Adrenal gland (tissue), 12 donors: ENCODE results near the gene C2orf78. TPM values are rescaled to one million over a fixed set of nuclear protein-coding genes. Genes with fewer than 3 reads are reported as not detected.

Experiments
- DNase-seq, 7 donors: peaks; one replicate each; pipeline ENCODE4 v3.0.0-alpha.2; 2019 to 2020
- H3K27ac ChIP-seq, 5 donors: fragments of 200-600 bp; sonication (generic) in 4 of 5; 1 replicate in 3 of 5; 2 replicates in 2 of 5; pipeline versions ENCODE4 v1.5.1 to v1.8.0; 2016 to 2020; ENCODE audit warnings: mild to moderate bottlenecking in 1 of 5
- H3K27me3 ChIP-seq: fragments of 200-600 bp; 2 replicates; pipeline ENCODE4 v1.8.0; 2021
- H3K36me3 ChIP-seq, 2 donors: fragments of 200-600 bp; replicated peaks in 1 of 2; 1 replicate in 1 of 2; 2 replicates in 1 of 2; pipeline versions ENCODE4 v1.5.1 to v1.8.0; 2018 to 2022
- H3K4me1 ChIP-seq, 2 donors: fragments of 200-600 bp; replicated peaks in 1 of 2; 1 replicate in 1 of 2; 2 replicates in 1 of 2; pipeline versions ENCODE4 v1.5.1 to v1.8.0; 2018 to 2021
- H3K4me3 ChIP-seq, 4 donors: fragments of 200-600 bp; sonication (generic) in 3 of 4; one replicate each; pipeline ENCODE4 v1.5.1; 2016 to 2018
- H3K9me3 ChIP-seq, 3 donors: fragments of 200-600 bp; sonication (generic) in 1 of 3; replicated peaks in 1 of 3; 1 replicate in 2 of 3; 2 replicates in 1 of 3; pipeline versions ENCODE4 v1.5.1 to v1.8.0; 2016 to 2021
- POLR2A ChIP-seq, 2 donors: fragments of 450-650 bp; IDR thresholded peaks; one replicate each; pipeline ENCODE4 v1.6.1; 2017; ENCODE audit warnings: antibody characterized with exemption in 2 of 2, mild to moderate bottlenecking in 2 of 2, moderate library complexity in 1 of 2
- WGBS, 4 donors: extraction: QIAGEN DNeasy Blood & Tissue Kit in 2 of 4; methylation state at CpG; one replicate each; pipeline versions ENCODE4 v1.1.5 to v1.1.7; 2013 to 2017; 5-methylcytosine and 5-hydroxymethylcytosine counted together
- intact Hi-C, 2 donors: fragments of 100-400 bp; cut with DNase I; formaldehyde crosslinking; loops; one replicate each; pipeline versions ENCODE4 v1.14.1 to v1.15.0; 2022 to 2023
- polyA plus RNA-seq, 3 donors: library from polyadenylated mRNA; stranded (reverse); fragments of 200-250 nt in 2 of 3; fragments of 350-450 nt in 1 of 3; fragmentation: Illumina TruSeq in 1 of 3; extraction: RNeasy Lipid Tissue Mini Kit (QIAGEN cat#74804) in 1 of 3; gene quantifications; one replicate each; pipeline ENCODE4 v1.2.3, GENCODE V29; 2013 to 2014
- total RNA-seq, 9 donors: library from RNA; depleted of rRNA in 4 of 9; stranded (reverse); fragments of >200 nt in 4 of 9; fragments of 120-200 nt in 1 of 9; fragmentation: NEBNext Ultra II Directional in 1 of 9; extraction: Animal tissue kit (Norgen Biotek cat#: 25700) in 1 of 9; gene quantifications; one replicate each; pipeline versions ENCODE4 v1.1.0 to v1.2.4, GENCODE V29; 2013 to 2023
- TF ChIP-seq, protein P1 (sequence below), 6 experiments: fragments of 450-650 bp in 4 of 6; fragments of 200-600 bp in 2 of 6; sonication (generic) in 1 of 6; IDR thresholded peaks; 1 replicate in 5 of 6; 2 replicates in 1 of 6; pipeline versions ENCODE4 v1.5.1 to v1.8.0; 2016 to 2021; ENCODE audit warnings: antibody characterized with exemption in 6 of 6, mild to moderate bottlenecking in 2 of 6, moderate library complexity in 1 of 6
- donor health status: healthy with polysubstance abuse.
- donor health status: Bipolar disorder and iron deficiency.
- donor health status: DM: yes; HTN: yes; CAD: no.
- donor health status: DM: no; HTN: no; CAD: no.
- donor health status: DM: no; HTN: no; CAD: no.
- donor health status: DM: yes; HTN: yes; CAD: no.

The C2orf78 gene
- total and polyA plus RNA-seq, 12 donors, result 0.08 TPM; not detected in 11

DNA sequence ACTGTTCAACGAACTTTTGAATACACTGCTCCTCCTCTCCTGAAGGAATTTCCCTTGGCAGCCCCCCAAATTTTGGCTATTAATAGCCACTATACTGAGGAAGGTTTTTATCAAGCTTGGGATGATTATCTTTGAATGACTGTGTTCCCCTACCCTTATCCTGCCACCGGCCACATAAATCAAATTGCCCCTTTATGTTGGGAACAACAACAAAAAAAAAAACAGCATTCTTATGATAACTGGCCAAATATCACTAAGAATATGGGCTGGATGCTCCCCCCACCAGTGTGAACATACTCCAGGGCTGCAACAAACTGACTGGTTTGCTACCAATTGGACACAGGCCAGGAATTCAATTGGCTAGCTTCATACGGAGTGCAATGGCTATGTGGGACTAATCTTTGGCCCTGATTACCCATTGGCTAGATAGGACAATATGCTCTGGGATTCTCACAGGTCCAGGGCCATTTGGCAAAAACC lies 24.7 kb upstream of the C2orf78 start:
- H3K9me3 ChIP-seq, result no peaks in the 10 kb centered on the region
- DNase-seq, result peak; percentile 47 to 80 (median 74)
- TF ChIP-seq, protein P1, sequence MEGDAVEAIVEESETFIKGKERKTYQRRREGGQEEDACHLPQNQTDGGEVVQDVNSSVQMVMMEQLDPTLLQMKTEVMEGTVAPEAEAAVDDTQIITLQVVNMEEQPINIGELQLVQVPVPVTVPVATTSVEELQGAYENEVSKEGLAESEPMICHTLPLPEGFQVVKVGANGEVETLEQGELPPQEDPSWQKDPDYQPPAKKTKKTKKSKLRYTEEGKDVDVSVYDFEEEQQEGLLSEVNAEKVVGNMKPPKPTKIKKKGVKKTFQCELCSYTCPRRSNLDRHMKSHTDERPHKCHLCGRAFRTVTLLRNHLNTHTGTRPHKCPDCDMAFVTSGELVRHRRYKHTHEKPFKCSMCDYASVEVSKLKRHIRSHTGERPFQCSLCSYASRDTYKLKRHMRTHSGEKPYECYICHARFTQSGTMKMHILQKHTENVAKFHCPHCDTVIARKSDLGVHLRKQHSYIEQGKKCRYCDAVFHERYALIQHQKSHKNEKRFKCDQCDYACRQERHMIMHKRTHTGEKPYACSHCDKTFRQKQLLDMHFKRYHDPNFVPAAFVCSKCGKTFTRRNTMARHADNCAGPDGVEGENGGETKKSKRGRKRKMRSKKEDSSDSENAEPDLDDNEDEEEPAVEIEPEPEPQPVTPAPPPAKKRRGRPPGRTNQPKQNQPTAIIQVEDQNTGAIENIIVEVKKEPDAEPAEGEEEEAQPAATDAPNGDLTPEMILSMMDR (IDR thresholded peaks at IDR 0.05), result no peak
- no peak for TF ChIP-seq POLR2A (IDR thresholded peaks at IDR 0.05)
- 10 to 31% (median 21%) methylated on average over 3 of the region's 3 CpGs for WGBS, 4 donors
- H3K36me3 ChIP-seq, result peaks cover 0 to 38% of the 10 kb centered on the region in 2 donors
- no peak overlapping the region for H3K4me3 ChIP-seq
- no peaks in the 10 kb centered on the region for H3K27me3 ChIP-seq
- H3K27ac ChIP-seq, result peak overlapping the region in 1 of 5 donors; percentile 24
- intact Hi-C loops, result no loop called here
- peaks cover 17 to 19% of the 10 kb centered on the region in 2 donors for H3K4me1 ChIP-seq

DNA sequence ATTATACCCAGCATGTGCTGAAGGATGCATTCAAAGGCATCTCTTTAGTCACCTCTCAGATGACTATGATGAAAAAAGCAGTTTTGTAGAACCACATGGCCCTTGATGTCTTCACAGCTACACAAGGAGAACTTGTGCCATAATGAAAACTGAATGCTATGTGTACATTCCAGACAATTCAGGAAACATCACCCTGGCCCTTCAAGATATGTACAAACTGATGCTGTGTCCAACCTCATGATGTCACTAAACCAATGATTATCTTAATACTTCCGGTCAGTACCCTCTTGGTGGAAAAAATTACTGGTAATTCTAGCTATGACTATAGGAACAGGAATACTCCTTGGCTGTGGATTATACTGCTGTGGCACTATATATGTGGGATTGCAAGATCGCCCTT lies 24.1 kb upstream of the C2orf78 start:
- Histone ChIP-seq H3K9me3 (no peaks in the 10 kb centered on the region), H3K27ac (peak overlapping the region in 2 of 5 donors; percentile 12 to 24), H3K4me3 (no peak overlapping the region), H3K27me3 (no peaks in the 10 kb centered on the region), H3K4me1 (peaks cover 17 to 19% of the 10 kb centered on the region in 2 donors), H3K36me3 (peaks cover 0 to 44% of the 10 kb centered on the region in 2 donors)
- no peak for DNase-seq
- no peak for TF ChIP-seq POLR2A (IDR thresholded peaks at IDR 0.05)
- TF ChIP-seq, protein P1 (IDR thresholded peaks at IDR 0.05), result no peak
- 85 to 94% (median 91%) methylated on average over 2 of the region's 2 CpGs for WGBS, 4 donors
- intact Hi-C loops, result no loop called here

DNA sequence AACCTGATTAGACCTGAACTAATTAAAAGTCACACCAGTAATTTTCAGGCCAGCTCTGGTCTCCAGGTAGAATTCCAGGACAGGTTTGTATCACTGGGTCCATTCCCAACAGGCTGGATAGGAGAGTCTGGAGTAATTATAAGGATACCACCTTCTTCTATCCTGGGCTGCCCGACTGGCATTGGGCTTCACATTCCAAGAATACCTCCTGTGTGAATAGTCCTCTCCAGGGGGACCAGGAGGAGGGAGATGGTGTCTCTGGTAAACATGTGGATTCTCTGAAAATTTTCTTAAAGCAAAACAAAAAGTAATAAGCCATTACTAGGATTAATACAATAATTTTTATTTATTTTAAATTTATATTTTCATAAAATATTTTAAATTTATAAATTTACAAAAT lies 21.4 kb upstream of the C2orf78 start:
- Histone ChIP-seq H3K4me3 (no peak overlapping the region), H3K27ac (no peak overlapping the region), H3K9me3 (no peaks in the 10 kb centered on the region), H3K27me3 (no peaks in the 10 kb centered on the region), H3K36me3 (peaks cover 0 to 62% of the 10 kb centered on the region in 2 donors), H3K4me1 (peaks cover 17 to 19% of the 10 kb centered on the region in 2 donors)
- WGBS, 4 donors, result 77 to 100% (median 100%) methylated on average over 1 of the region's 1 CpG
- no peak for DNase-seq
- TF ChIP-seq, protein P1 (IDR thresholded peaks at IDR 0.05), result no peak
- TF ChIP-seq POLR2A (IDR thresholded peaks at IDR 0.05), result no peak
- intact Hi-C loops, result no loop called here

DNA sequence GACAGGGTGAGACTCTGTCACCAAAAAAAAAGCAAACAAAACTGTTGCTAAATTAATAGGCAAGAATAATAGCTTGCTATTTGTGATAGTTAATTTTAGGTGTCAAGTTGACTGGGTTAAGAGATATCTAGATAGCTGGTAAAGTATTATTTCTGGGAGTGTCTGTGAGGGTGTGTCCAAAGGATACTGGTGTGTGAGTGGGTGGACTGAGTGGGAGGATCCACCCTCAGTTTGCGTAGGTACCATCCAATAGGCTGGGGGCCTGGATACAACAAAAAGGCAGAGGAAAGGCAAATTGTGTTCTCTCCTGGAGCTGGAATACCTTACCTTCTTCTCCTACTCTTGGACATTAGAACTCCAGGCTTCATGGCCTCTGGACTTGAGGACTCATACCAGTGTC lies 19.0 kb upstream of the C2orf78 start:
- intact Hi-C loops, result no loop called here
- no peaks in the 10 kb centered on the region for H3K27me3 ChIP-seq
- H3K9me3 ChIP-seq, result peaks cover 0 to 4% (median 0%) of the 10 kb centered on the region in 3 donors
- H3K4me3 ChIP-seq, result no peak overlapping the region
- H3K4me1 ChIP-seq, result peaks cover 4 to 8% of the 10 kb centered on the region in 2 donors
- H3K27ac ChIP-seq, result no peak overlapping the region
- TF ChIP-seq, protein P1 (IDR thresholded peaks at IDR 0.05), result no peak
- no peak for TF ChIP-seq POLR2A (IDR thresholded peaks at IDR 0.05)
- no peak for DNase-seq
- H3K36me3 ChIP-seq, result peaks cover 0 to 76% of the 10 kb centered on the region in 2 donors
- WGBS, 4 donors, result 93 to 100% (median 96%) methylated on average over 1 of the region's 1 CpG
